ENCODE results near the gene IDS. TPM values are rescaled to one million over a fixed set of nuclear protein-coding genes. Genes with fewer than 3 reads are reported as not detected.
"Not testable (repeated sequence)": the region's sequence is repeated elsewhere in the genome, so short reads cannot be mapped to it uniquely, and the experiment has no call there.

Gene IDS
- total RNA-seq, 2 experiments from 2014 or later, result 114 to 116 TPM

- Mint-ChIP-seq H3K27ac (peak overlapping the region; percentile 99), H3K27me3 (peaks cover 2% of the 10 kb centered on the region), H3K9me3 (no peaks in the 10 kb centered on the region), H3K4me1 (peaks cover 36% of the 10 kb centered on the region), H3K4me3 (peak overlapping the region; percentile 98), H3K36me3 (ENCODE audit: low read depth) (peaks cover 21% of the 10 kb centered on the region)
- ChIA-PET POLR2A (interaction anchor here (0.5 to 3.4 kb wide), 4 partner anchors 16 to 432 kb away, joined by 3 to 43 read pairs (median 8); partner anchors contain the start of genes EOLA1 and EOLA2), CTCF (interaction anchor here (1.4 to 3.3 kb wide), 2 partner anchors 16 to 35 kb away, joined by 6 to 20 read pairs; partner anchors contain the start of gene EOLA1)
- no peak for DNase-seq
These were observed 565 bp upstream of the IDS start for GRCh38 chrX:149505671-149506070.

- H3K9me3 Mint-ChIP-seq, result no peaks in the 10 kb centered on the region
- H3K27me3 Mint-ChIP-seq, result no peaks in the 10 kb centered on the region
- POLR2A ChIA-PET, result interaction anchor here (0.9 to 3.4 kb wide), 5 partner anchors 11 to 120 kb away, joined by 3 to 43 read pairs (median 4); partner anchors contain the start of gene EOLA1
- CTCF ChIA-PET, result interaction anchor here (1.0 to 3.3 kb wide), 5 partner anchors 9 to 36 kb away, joined by 3 to 20 read pairs (median 5); partner anchors contain the start of gene EOLA1
- peak overlapping the region; percentile 98 for H3K4me3 Mint-ChIP-seq
- H3K4me1 Mint-ChIP-seq, result peaks cover 45% of the 10 kb centered on the region
- DNase-seq, result peak; percentile 80
- H3K27ac Mint-ChIP-seq, result peak overlapping the region; percentile 99
- H3K36me3 Mint-ChIP-seq (ENCODE audit: low read depth), result peaks cover 31% of the 10 kb centered on the region
These were observed 736 bp downstream of the IDS start for GRCh38 chrX:149504226-149504914.

GRCh38 chrX:149503446-149503845 lies 1.7 kb downstream of the IDS start:
- DNase-seq, result peak; percentile 78
- Mint-ChIP-seq H3K27ac (peak overlapping the region; percentile 99), H3K4me1 (peaks cover 45% of the 10 kb centered on the region), H3K4me3 (peak overlapping the region; percentile 98), H3K36me3 (ENCODE audit: low read depth) (peaks cover 32% of the 10 kb centered on the region)
- ChIA-PET POLR2A (interaction anchor here (1.8 to 3.4 kb wide), 2 partner anchors 10 to 37 kb away, joined by 4 to 43 read pairs; partner anchors contain the start of gene EOLA1), CTCF (interaction anchor here (1.0 to 3.3 kb wide), 4 partner anchors 10 to 37 kb away, joined by 3 to 20 read pairs (median 4); partner anchors contain the start of gene EOLA1)
- H3K27me3 Mint-ChIP-seq, H3K9me3 Mint-ChIP-seq: not testable (repeated sequence)

- Mint-ChIP-seq H3K27ac (peak overlapping the region; percentile 61), H3K36me3 (ENCODE audit: low read depth) (peaks cover 34% of the 10 kb centered on the region), H3K4me1 (peaks cover 45% of the 10 kb centered on the region)
- not testable (repeated sequence) for H3K9me3 Mint-ChIP-seq, H3K27me3 Mint-ChIP-seq, DNase-seq, H3K4me3 Mint-ChIP-seq
- ChIA-PET CTCF (interaction anchor here (1.3 to 3.3 kb wide), 3 partner anchors 9 to 37 kb away, joined by 3 to 20 read pairs (median 5); partner anchors contain the start of gene EOLA1), POLR2A (interaction anchor here (1.8 kb wide), 1 partner anchor 9 kb away, joined by 4 read pairs; no protein-coding TSS in a partner anchor)
These were observed 2.2 kb downstream of the IDS start for GRCh38 chrX:149502923-149503322.

GRCh38 chrX:149499766-149500165 lies 5.3 kb downstream of the IDS start:
- Mint-ChIP-seq H3K27ac (no peak overlapping the region), H3K9me3 (no peaks in the 10 kb centered on the region), H3K4me1 (peaks cover 40% of the 10 kb centered on the region), H3K27me3 (no peaks in the 10 kb centered on the region), H3K4me3 (no peak overlapping the region), H3K36me3 (ENCODE audit: low read depth) (peaks cover 57% of the 10 kb centered on the region)
- DNase-seq, result no peak
- POLR2A ChIA-PET, result interaction anchor here (0.6 to 1.2 kb wide), 2 partner anchors 25 to 42 kb away, joined by 3 read pairs; no protein-coding TSS in a partner anchor
- CTCF ChIA-PET, result interaction anchor here (0.7 to 1.2 kb wide), 2 partner anchors 9 to 10 kb away, joined by 3 read pairs; no protein-coding TSS in a partner anchor

- ChIA-PET POLR2A (interaction anchor here (0.6 kb wide), 1 partner anchor 26 kb away, joined by 3 read pairs; no protein-coding TSS in a partner anchor), CTCF (interaction anchor here (1.0 kb wide), 1 partner anchor 12 kb away, joined by 3 read pairs; no protein-coding TSS in a partner anchor)
- peaks cover 52% of the 10 kb centered on the region for H3K36me3 Mint-ChIP-seq (ENCODE audit: low read depth)
- H3K4me1 Mint-ChIP-seq, result peaks cover 38% of the 10 kb centered on the region
- DNase-seq, result no peak
- no peak overlapping the region for H3K27ac Mint-ChIP-seq
- no peaks in the 10 kb centered on the region for H3K9me3 Mint-ChIP-seq
- H3K4me3 Mint-ChIP-seq, result no peak overlapping the region
- no peaks in the 10 kb centered on the region for H3K27me3 Mint-ChIP-seq
These were observed 6.3 kb downstream of the IDS start for GRCh38 chrX:149498767-149499166.

GRCh38 chrX:149497626-149498025 lies 7.5 kb downstream of the IDS start:
- Mint-ChIP-seq H3K27ac (no peak overlapping the region), H3K4me1 (peaks cover 33% of the 10 kb centered on the region), H3K27me3 (no peaks in the 10 kb centered on the region), H3K9me3 (no peaks in the 10 kb centered on the region), H3K4me3 (no peak overlapping the region), H3K36me3 (ENCODE audit: low read depth) (peaks cover 52% of the 10 kb centered on the region)
- ChIA-PET POLR2A (no interaction called here), CTCF (no interaction called here)
- no peak for DNase-seq

GRCh38 chrX:149497054-149497453 lies 8.1 kb downstream of the IDS start:
- H3K4me3 Mint-ChIP-seq, result no peak overlapping the region
- H3K9me3 Mint-ChIP-seq, result no peaks in the 10 kb centered on the region
- peaks cover 49% of the 10 kb centered on the region for H3K36me3 Mint-ChIP-seq (ENCODE audit: low read depth)
- no peak overlapping the region for H3K27ac Mint-ChIP-seq
- ChIA-PET POLR2A (no interaction called here), CTCF (no interaction called here)
- no peaks in the 10 kb centered on the region for H3K27me3 Mint-ChIP-seq
- no peak for DNase-seq
- peaks cover 27% of the 10 kb centered on the region for H3K4me1 Mint-ChIP-seq

- no peak overlapping the region for H3K4me3 Mint-ChIP-seq
- H3K27ac Mint-ChIP-seq, result no peak overlapping the region
- POLR2A ChIA-PET, result no interaction called here
- H3K36me3 Mint-ChIP-seq (ENCODE audit: low read depth), result peaks cover 46% of the 10 kb centered on the region
- peaks cover 15% of the 10 kb centered on the region for H3K4me1 Mint-ChIP-seq
- H3K27me3 Mint-ChIP-seq, result no peaks in the 10 kb centered on the region
- DNase-seq, result no peak
- CTCF ChIA-PET, result interaction anchor here (0.6 kb wide), 1 partner anchor 723 kb away, joined by 5 read pairs; no protein-coding TSS in a partner anchor
- no peaks in the 10 kb centered on the region for H3K9me3 Mint-ChIP-seq
These were observed 9.5 kb downstream of the IDS start for GRCh38 chrX:149495573-149496071.

GRCh38 chrX:149494844-149495565 lies 10.1 kb downstream of the IDS start:
- no peak for DNase-seq
- Mint-ChIP-seq H3K9me3 (no peaks in the 10 kb centered on the region), H3K4me3 (no peak overlapping the region), H3K4me1 (peaks cover 12% of the 10 kb centered on the region), H3K27ac (no peak overlapping the region), H3K27me3 (no peaks in the 10 kb centered on the region), H3K36me3 (ENCODE audit: low read depth) (peaks cover 46% of the 10 kb centered on the region)
- ChIA-PET POLR2A (no interaction called here), CTCF (interaction anchor here (0.6 kb wide), 1 partner anchor 724 kb away, joined by 5 read pairs; no protein-coding TSS in a partner anchor)

GRCh38 chrX:149493567-149494562 lies 11.2 kb downstream of the IDS start:
- no peak overlapping the region for H3K27ac Mint-ChIP-seq
- POLR2A ChIA-PET, result interaction anchor here (1.1 kb wide), 1 partner anchor 9 kb away, joined by 4 read pairs; no protein-coding TSS in a partner anchor
- no peaks in the 10 kb centered on the region for H3K9me3 Mint-ChIP-seq
- H3K4me3 Mint-ChIP-seq, result no peak overlapping the region
- no peak for DNase-seq
- peaks cover 50% of the 10 kb centered on the region for H3K36me3 Mint-ChIP-seq (ENCODE audit: low read depth)
- peaks cover 10% of the 10 kb centered on the region for H3K4me1 Mint-ChIP-seq
- no peaks in the 10 kb centered on the region for H3K27me3 Mint-ChIP-seq
- CTCF ChIA-PET, result no interaction called here

GRCh38 chrX:149491812-149492211 lies 13.3 kb downstream of the IDS start:
- H3K27me3 Mint-ChIP-seq, result no peaks in the 10 kb centered on the region
- ChIA-PET CTCF (no interaction called here), POLR2A (no interaction called here)
- no peaks in the 10 kb centered on the region for H3K9me3 Mint-ChIP-seq
- no peak overlapping the region for H3K27ac Mint-ChIP-seq
- no peak for DNase-seq
- H3K36me3 Mint-ChIP-seq (ENCODE audit: low read depth), result peaks cover 43% of the 10 kb centered on the region
- no peak overlapping the region for H3K4me3 Mint-ChIP-seq
- peaks cover 20% of the 10 kb centered on the region for H3K4me1 Mint-ChIP-seq
